PC-3 (cell line): ENCODE results near the gene C19orf81. TPM values are rescaled to one million over a fixed set of nuclear protein-coding genes. Genes with fewer than 3 reads are reported as not detected.

Source experiments
- ATAC-seq: fragments of 200-7000 bp; cut with Tn5 transposase; 2 replicates; pipeline ENCODE4 v1.9.1; 2020; ENCODE audit warnings: mild to moderate bottlenecking, moderate library complexity
- BruUV-seq: library from RNA; stranded (reverse); fragments of 400-500 nt; replicated peaks from 2 replicates; lab custom pipeline; 2021; lab: Mats Ljungman, UMichigan
- CTCF ChIA-PET: fragments of 300-600 bp; sonication (Branson Sonifier 250); formaldehyde crosslinking; loops from one replicate; lab custom pipeline; 2022; ENCODE audit warnings: antibody characterized with exemption; lab: Charles Lee
- POLR2A ChIA-PET: fragments of 300-600 bp; sonication (Branson Sonifier 250); formaldehyde crosslinking; loops from one replicate; lab custom pipeline; 2022; ENCODE audit warnings: antibody characterized with exemption; ENCODE audit not compliant: unreplicated experiment; lab: Charles Lee
- DNase-seq: peaks from one replicate; pipeline ENCODE4 v3.0.0-alpha.2; 2015
- H2AFZ ChIP-seq: fragments of 300-600 bp; sonication (generic); 2 replicates; pipeline ENCODE4 v1.6.0; 2016; ENCODE audit warnings: antibody characterized with exemption, low read length
- H3F3A ChIP-seq: fragments of 300-600 bp; sonication (generic); one replicate; pipeline ENCODE4 v1.6.0; 2017; ENCODE audit warnings: antibody characterized with exemption, low read length, control low read depth, mild to moderate bottlenecking; ENCODE audit not compliant: unreplicated experiment
- H3K27ac ChIP-seq: fragments of 300-600 bp; sonication (generic); 2 replicates; pipeline ENCODE4 v1.5.1; 2016; ENCODE audit warnings: mild to moderate bottlenecking, low read length
- H3K27me3 ChIP-seq: fragments of 300-600 bp; sonication (generic); 2 replicates; pipeline ENCODE4 v1.6.1; 2016; ENCODE audit warnings: low read length, mixed read lengths
- H3K36me3 ChIP-seq: fragments of 300-600 bp; sonication (generic); 2 replicates; pipeline ENCODE4 v1.6.1; 2016; ENCODE audit warnings: low read depth, mixed run types, low read length, mixed read lengths
- H3K4me1 ChIP-seq: fragments of 300-600 bp; sonication (generic); 2 replicates; pipeline ENCODE4 v1.5.1; 2016; ENCODE audit warnings: low read length; ENCODE audit not compliant: insufficient read depth
- H3K4me2 ChIP-seq: fragments of 300-600 bp; sonication (generic); 2 replicates; pipeline ENCODE4 v1.6.0; 2016; ENCODE audit warnings: low read length
- H3K4me3 ChIP-seq: fragments of 300-600 bp; sonication (generic); 2 replicates; pipeline ENCODE4 v1.5.1; 2016; ENCODE audit warnings: mild to moderate bottlenecking, low read length, mixed read lengths
- H3K79me2 ChIP-seq: fragments of 300-600 bp; sonication (generic); 2 replicates; pipeline ENCODE4 v1.6.1; 2017; ENCODE audit warnings: low read length, mixed read lengths
- H3K9ac ChIP-seq: fragments of 300-600 bp; sonication (generic); 2 replicates; pipeline ENCODE4 v1.6.0; 2016; ENCODE audit warnings: mild to moderate bottlenecking, low read length
- H3K9me2 ChIP-seq: fragments of 300-600 bp; sonication (generic); replicated peaks from 2 replicates; pipeline ENCODE4 v1.6.1; 2016; ENCODE audit warnings: mixed run types, low read length, mixed read lengths
- H3K9me3 ChIP-seq: fragments of 300-600 bp; sonication (generic); 2 replicates; pipeline ENCODE4 v1.6.1; 2016; ENCODE audit warnings: low read length, mixed read lengths
- H4K20me1 ChIP-seq: fragments of 300-600 bp; sonication (generic); 2 replicates; pipeline ENCODE4 v1.6.1; 2016; ENCODE audit warnings: low read length, mixed read lengths
- CTCF ChIP-seq: fragments of 300-600 bp; sonication (generic); conservative IDR thresholded peaks from 2 replicates; pipeline ENCODE4 v1.5.1; 2017; ENCODE audit warnings: antibody characterized with exemption, low read depth, mild to moderate bottlenecking, low read length
- EZH2 ChIP-seq: fragments of 300-600 bp; sonication (generic); IDR thresholded peaks from one replicate; pipeline ENCODE4 v1.6.1; 2017; ENCODE audit warnings: antibody characterized with exemption, mild to moderate bottlenecking, low read length; ENCODE audit not compliant: unreplicated experiment
- EZH2phosphoT487 ChIP-seq: fragments of 300-600 bp; sonication (generic); IDR thresholded peaks from 2 replicates; pipeline ENCODE4 v1.6.1; 2018; ENCODE audit warnings: mild to moderate bottlenecking, antibody characterized with exemption, low read length, borderline replicate concordance
- intact Hi-C: fragments of 100-400 bp; cut with micrococcal nuclease; formaldehyde crosslinking; loops from 2 replicates; pipeline ENCODE4 v1.9.0; 2023
- total RNA-seq: library from RNA; depleted of rRNA; stranded (reverse); fragments of >200 nt; gene quantifications from 2 replicates; pipeline ENCODE4 v1.2.3, GENCODE V29; 2014

Gene C19orf81
- total RNA-seq, 1 experiment from 2014 or later: 5.7 TPM

- H3K27ac ChIP-seq: no peak overlapping the region
- DNase-seq (no peak), ATAC-seq (no peak)
- ChIA-PET POLR2A (no interaction called here), CTCF (no interaction called here)
- no peaks in the 10 kb centered on the region for H3K9me3 ChIP-seq
- no peak overlapping the region for H3K9ac ChIP-seq
- intact Hi-C loops: no loop called here
- no peaks in the 10 kb centered on the region for H4K20me1 ChIP-seq
- no peak overlapping the region for H3K4me3 ChIP-seq
- BruUV-seq: no TSS peak
- no peaks in the 10 kb centered on the region for H3K4me1 ChIP-seq
- no peaks in the 10 kb centered on the region for H3F3A ChIP-seq
- H3K27me3 ChIP-seq: peaks cover 64% of the 10 kb centered on the region
- H2AFZ ChIP-seq: no peak overlapping the region
- no peak for TF ChIP-seq EZH2phosphoT487
- no peak for TF ChIP-seq EZH2
- no peak for TF ChIP-seq CTCF
- no peaks in the 10 kb centered on the region for H3K9me2 ChIP-seq
- no peaks in the 10 kb centered on the region for H3K79me2 ChIP-seq
- H3K36me3 ChIP-seq: no peaks in the 10 kb centered on the region
- no peak overlapping the region for H3K4me2 ChIP-seq
Measured at GRCh38 chr19:50690439-50690838, 41.2 kb downstream of the C19orf81 start.

- ChIA-PET CTCF (no interaction called here), POLR2A (no interaction called here)
- Histone ChIP-seq H3K4me3 (no peak overlapping the region), H2AFZ (no peak overlapping the region), H3F3A (no peaks in the 10 kb centered on the region), H3K27ac (no peak overlapping the region), H3K4me1 (no peaks in the 10 kb centered on the region), H3K36me3 (no peaks in the 10 kb centered on the region), H4K20me1 (no peaks in the 10 kb centered on the region; the same call in 1 of the 2 replicates), H3K27me3 (peaks cover 47% of the 10 kb centered on the region), H3K9ac (no peak overlapping the region), H3K9me2 (no peaks in the 10 kb centered on the region), H3K9me3 (no peaks in the 10 kb centered on the region), H3K79me2 (no peaks in the 10 kb centered on the region), H3K4me2 (no peak overlapping the region)
- BruUV-seq: no TSS peak
- no peak for ATAC-seq
- no peak for TF ChIP-seq EZH2
- TF ChIP-seq CTCF: no peak
- TF ChIP-seq EZH2phosphoT487: no peak
- intact Hi-C loops: no loop called here
- no peak for DNase-seq
Measured at GRCh38 chr19:50693064-50693975, 44.1 kb downstream of the C19orf81 start.

GRCh38 chr19:50694815-50695145 lies 45.5 kb downstream of the C19orf81 start:
- ATAC-seq: no peak

More at GRCh38 chr19:50694815-50695145, 45.5 kb downstream of the C19orf81 start:
- no TSS peak for BruUV-seq
- H3K27ac ChIP-seq: no peak overlapping the region
- H2AFZ ChIP-seq: no peak overlapping the region
- no peak overlapping the region for H3K4me2 ChIP-seq
- peaks cover 50% of the 10 kb centered on the region for H3K27me3 ChIP-seq
- no peaks in the 10 kb centered on the region for H3K36me3 ChIP-seq
- DNase-seq: no peak
- H3K9ac ChIP-seq: no peak overlapping the region
- no peaks in the 10 kb centered on the region for H3K79me2 ChIP-seq
- TF ChIP-seq CTCF: no peak
- no peak for TF ChIP-seq EZH2
- TF ChIP-seq EZH2phosphoT487: no peak
- H3K4me1 ChIP-seq: no peaks in the 10 kb centered on the region
- no peaks in the 10 kb centered on the region for H3K9me2 ChIP-seq
- intact Hi-C loops: no loop called here
- CTCF ChIA-PET: interaction anchor here (0.7 kb wide), 1 partner anchor 397 kb away, joined by 3 read pairs; no protein-coding TSS in a partner anchor
- no peaks in the 10 kb centered on the region for H3F3A ChIP-seq
- H3K4me3 ChIP-seq: no peak overlapping the region
- H4K20me1 ChIP-seq: no peaks in the 10 kb centered on the region; the same call in 1 of the 2 replicates
- no peaks in the 10 kb centered on the region for H3K9me3 ChIP-seq
- POLR2A ChIA-PET: no interaction called here
